GM12878 (cell line): Measurements from ENCODE around the gene LAMP5. TPM values are rescaled to one million over a fixed set of nuclear protein-coding genes. Genes with fewer than 3 reads are reported as not detected.

Experiments
- ATAC-seq: fragments of 200-7000 bp; cut with Tn5 transposase; 3 replicates; pipeline ENCODE4 v1.9.1; 2020; ENCODE audit warnings: mild to moderate bottlenecking, moderate library complexity
- BruUV-seq: library from RNA; stranded (reverse); fragments of 400-500 nt; replicated peaks from 2 replicates; lab custom pipeline; 2021; lab: Mats Ljungman, UMichigan
- CTCF ChIA-PET: fragments of 300-600 bp; sonication (Branson Sonifier 250); formaldehyde crosslinking; extraction: SDS; loops from one replicate; lab custom pipeline; 2021; ENCODE audit warnings: inconsistent platforms; lab: Yijun Ruan, JAX
- POLR2A ChIA-PET: fragments of 350-600 bp; formaldehyde crosslinking; extraction: SDS; loops from one replicate; lab custom pipeline; 2021; ENCODE audit warnings: inconsistent platforms; lab: Charles Lee
- RAD21 ChIA-PET: fragments of 300-600 bp; sonication (Branson Sonifier 250); formaldehyde crosslinking; loops from one replicate; lab custom pipeline; 2023; ENCODE audit warnings: antibody characterized with exemption; ENCODE audit not compliant: unreplicated experiment; lab: Charles Lee
- SMC1A ChIA-PET: fragments of 300-600 bp; sonication (Branson Sonifier 250); formaldehyde crosslinking; loops from one replicate; lab custom pipeline; 2023; ENCODE audit not compliant: unreplicated experiment, uncharacterized antibody; lab: Charles Lee
- DNase-seq: peaks from one replicate; pipeline ENCODE4 v3.0.0-alpha.2; 2011; ENCODE audit warnings: low read depth, low spot score
- FAIRE-seq: peaks from 3 replicates; lab custom pipeline; 2011; peaks lifted over from hg19 to GRCh38; lab: Jason Lieb, UNC
- H2AFZ ChIP-seq: 2 replicates; pipeline ENCODE4 v1.6.0; 2011; ENCODE audit warnings: low read depth, low read length, control low read depth; ENCODE audit not compliant: control insufficient read depth
- H3K27ac ChIP-seq: 2 replicates; pipeline ENCODE4 v1.5.1; 2011; ENCODE audit warnings: control low read depth; ENCODE audit not compliant: control insufficient read depth, insufficient read depth
- H3K27me3 ChIP-seq, 2 experiments: replicated peaks in 1 of 2; 2 replicates each; pipeline versions ENCODE4 v1.6.0 to v1.6.1; 2011; ENCODE audit warnings: low read length in 1 of 2; ENCODE audit not compliant: control insufficient read depth in 2 of 2, insufficient read depth in 2 of 2
- H3K36me3 ChIP-seq, 2 experiments: 2 replicates each; pipeline ENCODE4 v1.5.1; 2011; ENCODE audit warnings: low read length in 1 of 2; ENCODE audit not compliant: control insufficient read depth in 2 of 2, insufficient read depth in 2 of 2
- H3K4me1 ChIP-seq: 2 replicates; pipeline ENCODE4 v1.6.1; 2011; ENCODE audit warnings: mild to moderate bottlenecking, low read length, moderate library complexity, mixed read lengths; ENCODE audit not compliant: control insufficient read depth, insufficient read depth
- H3K4me2 ChIP-seq: 2 replicates; pipeline ENCODE4 v1.6.0; 2011; ENCODE audit warnings: control low read depth; ENCODE audit not compliant: control insufficient read depth, insufficient read depth
- H3K4me3 ChIP-seq: fragments of 200-600 bp; sonication (generic); 2 replicates; pipeline ENCODE4 v1.5.1; 2016
- H3K79me2 ChIP-seq: 2 replicates; pipeline ENCODE4 v1.6.0; 2011; ENCODE audit warnings: low read length; ENCODE audit not compliant: control insufficient read depth, insufficient read depth
- H3K9ac ChIP-seq: 2 replicates; pipeline ENCODE4 v1.8.0; 2011; ENCODE audit warnings: low read length, control low read depth, mixed read lengths; ENCODE audit not compliant: control insufficient read depth, insufficient read depth
- H3K9me3 ChIP-seq: replicated peaks from 3 replicates; pipeline ENCODE4 v1.5.1; 2011; ENCODE audit warnings: mild to moderate bottlenecking, low read length; ENCODE audit not compliant: control insufficient read depth, insufficient read depth
- H4K20me1 ChIP-seq: 2 replicates; pipeline ENCODE4 v1.6.0; 2011; ENCODE audit not compliant: control insufficient read depth, insufficient read depth
- ATF7 ChIP-seq: fragments of 450-650 bp; IDR thresholded peaks from 2 replicates; pipeline ENCODE4 v1.6.1; 2016; ENCODE audit warnings: low read depth, mild to moderate bottlenecking
- ELK1 ChIP-seq: IDR thresholded peaks from 2 replicates; pipeline ENCODE4 v1.6.1; 2012; ENCODE audit warnings: low read depth, low read length, improper control_type of control experiment
- FOXK2 ChIP-seq: fragments of 450-650 bp; IDR thresholded peaks from 2 replicates; pipeline ENCODE4 v1.6.1; 2017; ENCODE audit warnings: mild to moderate bottlenecking, moderate library complexity
- HSF1 ChIP-seq: fragments of 150-350 bp; IDR thresholded peaks from 2 replicates; pipeline ENCODE4 v1.6.1; 2014; ENCODE audit warnings: mild to moderate bottlenecking, low read depth, low read length
- KDM1A ChIP-seq: fragments of 200-600 bp; sonication (generic); IDR thresholded peaks from 2 replicates; pipeline ENCODE4 v1.6.1; 2016; ENCODE audit warnings: borderline replicate concordance
- MYB ChIP-seq: fragments of 150-350 bp; IDR thresholded peaks from 2 replicates; pipeline ENCODE4 v1.6.1; 2014; ENCODE audit warnings: mild to moderate bottlenecking, low read depth, low read length, borderline replicate concordance
- POLR2AphosphoS2 ChIP-seq: IDR thresholded peaks from 2 replicates; pipeline ENCODE4 v1.6.1; 2011; ENCODE audit warnings: low read depth, mild to moderate bottlenecking, low read length, improper control_type of control experiment, moderate library complexity
- POU2F2 ChIP-seq: IDR thresholded peaks from 3 replicates; pipeline ENCODE4 v1.6.1; 2011; ENCODE audit warnings: low read depth, mild to moderate bottlenecking, low read length, borderline replicate concordance
- RB1 ChIP-seq: fragments of 450-650 bp; formaldehyde crosslinking; IDR thresholded peaks from 2 replicates; pipeline ENCODE4 v1.6.1; 2017; ENCODE audit warnings: mild to moderate bottlenecking, borderline replicate concordance
- RUNX3 ChIP-seq: IDR thresholded peaks from 2 replicates; pipeline ENCODE4 v1.6.1; 2012; ENCODE audit warnings: low read length, inconsistent platforms
- SMC3 ChIP-seq: IDR thresholded peaks from 2 replicates; pipeline ENCODE4 v1.6.1; 2011; ENCODE audit warnings: low read length, improper control_type of control experiment, borderline replicate concordance
- TAF1 ChIP-seq: IDR thresholded peaks from 2 replicates; pipeline ENCODE4 v1.6.1; 2011; ENCODE audit warnings: mild to moderate bottlenecking, low read depth, low read length, borderline replicate concordance
- USF2 ChIP-seq: IDR thresholded peaks from 2 replicates; pipeline ENCODE4 v1.6.1; 2011; ENCODE audit warnings: low read depth, low read length, improper control_type of control experiment, borderline replicate concordance
- ZBTB40 ChIP-seq: fragments of 450-650 bp; IDR thresholded peaks from 2 replicates; pipeline ENCODE4 v1.6.1; 2016; ENCODE audit warnings: mild to moderate bottlenecking, moderate library complexity, borderline replicate concordance
- WGBS: methylation state at CpG from one replicate; pipeline ENCODE4 v1.1.6; 2016; ENCODE audit warnings: low lambda C conversion rate; ENCODE audit not compliant: insufficient replicate concordance, insufficient coverage; ENCODE audit errors: missing lambda C conversion rate; 5-methylcytosine and 5-hydroxymethylcytosine counted together
- in situ Hi-C: fragments of 300-500 bp; cut with MboI; formaldehyde crosslinking; loops from 9 replicates; pipeline ENCODE4 v1.14.3; 2018; ENCODE audit warnings: mixed read lengths
- intact Hi-C: fragments of 100-400 bp; cut with micrococcal nuclease; formaldehyde crosslinking; loops from one replicate; pipeline ENCODE4 v1.14.2; 2022; ENCODE audit not compliant: unreplicated experiment
- polyA plus RNA-seq, 11 experiments: library from polyadenylated mRNA; depleted of rRNA in 4 of 11; unstranded in 6 of 11; stranded (reverse) in 5 of 11; fragments of >200 nt; fragmentation: Nextera tagmentation in 4 of 11; fragmentation: Illumina TruSeq in 1 of 11; extraction: Ambion mirVana in 4 of 11; extraction: Trizol in 1 of 11; gene quantifications; 1 replicate in 1 of 11; 2 replicates in 10 of 11; pipeline versions ENCODE4 v1.2.1 to v1.2.3, GENCODE V29; 2011 to 2016; ENCODE audit warnings: inconsistent platforms in 2 of 11, missing spikeins in 2 of 11, low read depth in 1 of 11
- total RNA-seq, 4 experiments: library from RNA; depleted of rRNA in 3 of 4; stranded (reverse); fragments of >200 nt in 3 of 4; fragmentation: Illumina TruSeq in 1 of 4; extraction: Trizol in 1 of 4; gene quantifications; 2 replicates each; pipeline versions ENCODE4 v1.2.1 to v1.2.3, GENCODE V29; 2013 to 2021

LAMP5 gene
- total and polyA plus RNA-seq, 10 of the 15 experiments (the other 5 are each of a cell fraction or from before 2014, with no cell fraction given) = 0.10 to 0.56 (median 0.49) TPM; not detected in 1

- no TSS peak for BruUV-seq
- no peak overlapping the region for H3K4me2 ChIP-seq
- ChIA-PET SMC1A (no interaction called here), CTCF (no interaction called here)
- H3K9me3 ChIP-seq = no peaks in the 10 kb centered on the region
- H3K4me3 ChIP-seq = no peak overlapping the region
- no peak overlapping the region for H3K27ac ChIP-seq
- in situ Hi-C loops (no loop called here), intact Hi-C loops (no loop called here)
- no peak for FAIRE-seq
- H3K27me3 ChIP-seq = no peaks in the 10 kb centered on the region; a peak in 1 of 4 replicates
- TF ChIP-seq MYB (no peak), POLR2AphosphoS2 (no peak), USF2 (no peak), ZBTB40 (no peak), HSF1 (no peak), ELK1 (no peak), KDM1A (no peak), RB1 (no peak), TAF1 (no peak), ATF7 (no peak), SMC3 (no peak), POU2F2 (no peak), RUNX3 (no peak), FOXK2 (no peak)
- TF ChIP-seq, all 136 proteins: peak for 0
- Histone ChIP-seq H3K4me1 (no peaks in the 10 kb centered on the region), H4K20me1 (no peaks in the 10 kb centered on the region), H3K79me2 (no peaks in the 10 kb centered on the region), H2AFZ (no peak overlapping the region), H3K9ac (no peak overlapping the region), H3K36me3 (no peaks in the 10 kb centered on the region)
- WGBS = 0% methylated on average over 2 of the region's 2 CpGs
- POLR2A ChIA-PET = no interaction called here
- DNase-seq = no peak
- RAD21 ChIA-PET = no interaction called here
- no peak for ATAC-seq
Observed at GRCh38 chr20:9535449-9535848, 21.1 kb downstream of the LAMP5 start.
